ENCODE measurements around the gene RASGEF1C.

DNA sequence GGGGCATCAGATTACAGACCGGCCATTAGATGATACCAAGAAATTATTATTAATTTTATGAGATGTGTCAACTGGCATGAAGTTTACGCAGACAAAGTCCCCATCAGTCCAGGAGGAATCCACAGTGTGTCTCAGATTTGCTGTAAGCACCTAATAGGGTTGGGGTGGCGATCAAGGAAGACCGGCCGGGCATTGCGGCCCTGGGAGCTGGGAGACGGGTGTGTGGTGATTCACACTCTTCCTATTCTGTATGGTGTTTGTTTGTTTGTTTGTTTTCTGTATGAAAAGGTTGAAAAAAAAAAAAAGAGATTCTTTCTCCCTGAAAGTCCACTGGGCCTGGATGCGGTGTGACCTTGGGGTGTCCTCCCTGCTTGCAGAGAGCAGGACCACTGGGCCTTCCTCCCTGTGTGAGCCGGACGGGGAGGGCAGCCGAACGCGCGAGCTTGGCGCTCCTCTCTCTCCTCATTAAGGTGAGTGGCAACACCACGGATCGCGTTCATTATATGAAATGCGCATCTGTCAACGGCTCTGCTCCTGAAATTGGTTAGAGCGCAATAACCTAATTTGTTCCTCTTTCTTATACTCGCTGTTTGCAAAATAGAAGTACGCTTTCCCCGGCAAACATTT is 15.1 kb downstream of the RASGEF1C start:
- TF ChIP-seq, protein P1, sequence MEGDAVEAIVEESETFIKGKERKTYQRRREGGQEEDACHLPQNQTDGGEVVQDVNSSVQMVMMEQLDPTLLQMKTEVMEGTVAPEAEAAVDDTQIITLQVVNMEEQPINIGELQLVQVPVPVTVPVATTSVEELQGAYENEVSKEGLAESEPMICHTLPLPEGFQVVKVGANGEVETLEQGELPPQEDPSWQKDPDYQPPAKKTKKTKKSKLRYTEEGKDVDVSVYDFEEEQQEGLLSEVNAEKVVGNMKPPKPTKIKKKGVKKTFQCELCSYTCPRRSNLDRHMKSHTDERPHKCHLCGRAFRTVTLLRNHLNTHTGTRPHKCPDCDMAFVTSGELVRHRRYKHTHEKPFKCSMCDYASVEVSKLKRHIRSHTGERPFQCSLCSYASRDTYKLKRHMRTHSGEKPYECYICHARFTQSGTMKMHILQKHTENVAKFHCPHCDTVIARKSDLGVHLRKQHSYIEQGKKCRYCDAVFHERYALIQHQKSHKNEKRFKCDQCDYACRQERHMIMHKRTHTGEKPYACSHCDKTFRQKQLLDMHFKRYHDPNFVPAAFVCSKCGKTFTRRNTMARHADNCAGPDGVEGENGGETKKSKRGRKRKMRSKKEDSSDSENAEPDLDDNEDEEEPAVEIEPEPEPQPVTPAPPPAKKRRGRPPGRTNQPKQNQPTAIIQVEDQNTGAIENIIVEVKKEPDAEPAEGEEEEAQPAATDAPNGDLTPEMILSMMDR (IDR thresholded peaks at IDR 0.05) = no peak
- TF ChIP-seq POLR2A (IDR thresholded peaks at IDR 0.05) = no peak

Data from Peyer's patch (tissue), 4 donors.